Measurements from ENCODE around the gene LIN7A.

LIN7A gene

DNA sequence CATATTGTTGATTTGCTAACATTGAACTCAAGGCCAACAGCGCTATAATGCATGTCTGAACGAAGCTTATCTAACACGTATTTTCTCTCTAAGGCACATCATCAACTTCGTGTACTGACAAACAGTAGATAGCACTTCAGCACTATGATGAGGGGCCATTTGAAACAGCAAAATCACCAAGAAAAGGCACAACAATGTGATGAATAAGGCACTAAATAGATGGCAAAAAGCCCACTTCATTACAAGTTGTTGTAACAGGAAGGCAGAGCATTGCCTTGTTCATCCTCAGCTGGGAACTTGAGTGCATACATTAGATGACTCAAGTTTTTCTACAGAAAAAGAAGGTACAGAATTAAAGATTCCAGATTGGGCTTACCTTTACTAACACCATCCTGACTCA is 75.2 kb downstream of the LIN7A start:
- peaks cover 0 to 5% of the 10 kb centered on the region in 2 experiments for H3K36me3 ChIP-seq (ENCODE audit: control insufficient read depth in 1 of 2, insufficient read depth in 2 of 2, low read depth in 1 of 2, low read length in 2 of 2)
- H3K4me2 ChIP-seq (ENCODE audit: low read length, poor library complexity, severe bottlenecking), result no peak overlapping the region
- H4K8ac ChIP-seq (ENCODE audit: low read length), result no peak overlapping the region
- DNase-seq, result peak; percentile 7
- H3K9me3 ChIP-seq (ENCODE audit: control insufficient read depth, low read length), result no peaks in the 10 kb centered on the region
- no peak overlapping the region for H2BK120ac ChIP-seq (ENCODE audit: low read depth, low read length)
- H3K23ac ChIP-seq (ENCODE audit: low read length in 2 of 2), result no peak overlapping the region
- H3K14ac ChIP-seq (ENCODE audit: low read length in 2 of 2), result no peak overlapping the region
- no peak overlapping the region for H2BK12ac ChIP-seq (ENCODE audit: low read length in 2 of 2)
- peaks cover 15% of the 10 kb centered on the region for H3K79me1 ChIP-seq (replicated peaks; ENCODE audit: low read length, poor library complexity, severe bottlenecking)
- no peak overlapping the region for H2AK5ac ChIP-seq (ENCODE audit: low read length, severe bottlenecking)
- H3K27me3 ChIP-seq (ENCODE audit: control insufficient read depth in 1 of 2, insufficient read depth in 1 of 2, low read length in 2 of 2), result no peaks in the 10 kb centered on the region
- no peak overlapping the region for H3K18ac ChIP-seq (ENCODE audit: low read depth in 1 of 2, low read length in 2 of 2)
- no peaks in the 10 kb centered on the region for H3K4me1 ChIP-seq (ENCODE audit: control insufficient read depth, insufficient read depth, low read depth, low read length)
- 95% methylated on average over 4 of the region's 4 CpGs for WGBS
- no peak overlapping the region for H2BK5ac ChIP-seq (ENCODE audit: low read depth, low read length, poor library complexity, severe bottlenecking)
- H3K27ac ChIP-seq (ENCODE audit: low read length, poor library complexity, severe bottlenecking), result no peak overlapping the region
- H4K91ac ChIP-seq (ENCODE audit: low read length), result no peak overlapping the region
- H3K4ac ChIP-seq (ENCODE audit: low read depth in 1 of 2, low read length in 2 of 2), result no peak overlapping the region
- no peak overlapping the region for H3K9ac ChIP-seq (ENCODE audit: low read length)
- H2BK15ac ChIP-seq (ENCODE audit: low read depth, poor library complexity, severe bottlenecking), result no peak overlapping the region
- no peak overlapping the region for H3K4me3 ChIP-seq (ENCODE audit: insufficient read depth in 1 of 2, low read depth in 1 of 2, low read length in 2 of 2)
- no peak overlapping the region for H2AFZ ChIP-seq (ENCODE audit: low read depth, low read length)

DNA sequence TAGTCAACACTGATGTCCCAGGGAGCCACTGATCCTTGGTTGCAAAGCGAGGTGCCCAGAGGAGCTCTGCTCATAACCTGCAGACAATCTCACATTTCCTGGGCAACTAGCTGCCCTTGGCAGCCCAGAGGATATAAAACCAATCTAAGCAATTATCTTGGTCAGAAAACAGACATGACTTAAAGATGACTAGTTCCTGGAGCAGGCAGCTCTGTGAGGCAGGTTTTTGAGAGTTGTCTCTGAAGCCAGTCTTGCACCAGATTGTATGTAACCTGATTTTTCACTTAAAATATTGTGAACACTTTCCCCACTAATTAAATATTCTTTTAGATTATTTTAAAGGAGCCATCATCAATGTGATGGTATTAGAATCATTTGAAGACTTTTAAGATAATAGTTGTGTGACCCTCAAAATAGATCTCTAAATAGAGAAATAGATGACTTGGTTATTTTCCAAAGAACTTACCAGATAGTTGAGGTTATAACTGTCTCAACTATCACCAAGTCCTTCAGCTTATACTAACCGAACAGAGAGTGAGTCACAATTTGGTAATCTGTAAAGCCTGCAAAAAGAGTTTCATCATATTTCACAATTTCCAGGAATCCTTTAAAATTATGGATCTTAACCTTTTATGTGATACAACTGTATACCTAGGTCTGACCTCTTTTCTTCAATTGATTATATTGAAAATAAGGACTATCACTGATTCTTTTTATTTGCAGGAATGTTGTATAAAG is 75.9 kb downstream of the LIN7A start:
- no peak overlapping the region for H4K8ac ChIP-seq (ENCODE audit: low read length)
- no peak overlapping the region for H2BK12ac ChIP-seq (ENCODE audit: low read length in 2 of 2)
- peaks cover 0 to 5% of the 10 kb centered on the region in 2 experiments for H3K36me3 ChIP-seq (ENCODE audit: control insufficient read depth in 1 of 2, insufficient read depth in 2 of 2, low read depth in 1 of 2, low read length in 2 of 2)
- H3K27ac ChIP-seq (ENCODE audit: low read length, poor library complexity, severe bottlenecking), result no peak overlapping the region
- H3K4me1 ChIP-seq (ENCODE audit: control insufficient read depth, insufficient read depth, low read depth, low read length), result no peaks in the 10 kb centered on the region
- no peaks in the 10 kb centered on the region for H3K27me3 ChIP-seq (ENCODE audit: control insufficient read depth in 1 of 2, insufficient read depth in 1 of 2, low read length in 2 of 2)
- 75% methylated on average over 2 of the region's 2 CpGs for WGBS
- no peak overlapping the region for H3K4me3 ChIP-seq (ENCODE audit: insufficient read depth in 1 of 2, low read depth in 1 of 2, low read length in 2 of 2)
- no peak overlapping the region for H3K23ac ChIP-seq (ENCODE audit: low read length in 2 of 2)
- H2BK15ac ChIP-seq (ENCODE audit: low read depth, poor library complexity, severe bottlenecking), result no peak overlapping the region
- H3K14ac ChIP-seq (ENCODE audit: low read length in 2 of 2), result no peak overlapping the region
- H3K79me1 ChIP-seq (replicated peaks; ENCODE audit: low read length, poor library complexity, severe bottlenecking), result peaks cover 11% of the 10 kb centered on the region
- H4K91ac ChIP-seq (ENCODE audit: low read length), result no peak overlapping the region
- no peak overlapping the region for H2BK5ac ChIP-seq (ENCODE audit: low read depth, low read length, poor library complexity, severe bottlenecking)
- no peak overlapping the region for H3K4ac ChIP-seq (ENCODE audit: low read depth in 1 of 2, low read length in 2 of 2)
- H2AFZ ChIP-seq (ENCODE audit: low read depth, low read length), result no peak overlapping the region
- no peak overlapping the region for H3K4me2 ChIP-seq (ENCODE audit: low read length, poor library complexity, severe bottlenecking)
- peak; percentile 41 for DNase-seq
- no peaks in the 10 kb centered on the region for H3K9me3 ChIP-seq (ENCODE audit: control insufficient read depth, low read length)
- no peak overlapping the region for H3K18ac ChIP-seq (ENCODE audit: low read depth in 1 of 2, low read length in 2 of 2)
- no peak overlapping the region for H2AK5ac ChIP-seq (ENCODE audit: low read length, severe bottlenecking)
- H2BK120ac ChIP-seq (ENCODE audit: low read depth, low read length), result no peak overlapping the region
- H3K9ac ChIP-seq (ENCODE audit: low read length), result no peak overlapping the region

DNA sequence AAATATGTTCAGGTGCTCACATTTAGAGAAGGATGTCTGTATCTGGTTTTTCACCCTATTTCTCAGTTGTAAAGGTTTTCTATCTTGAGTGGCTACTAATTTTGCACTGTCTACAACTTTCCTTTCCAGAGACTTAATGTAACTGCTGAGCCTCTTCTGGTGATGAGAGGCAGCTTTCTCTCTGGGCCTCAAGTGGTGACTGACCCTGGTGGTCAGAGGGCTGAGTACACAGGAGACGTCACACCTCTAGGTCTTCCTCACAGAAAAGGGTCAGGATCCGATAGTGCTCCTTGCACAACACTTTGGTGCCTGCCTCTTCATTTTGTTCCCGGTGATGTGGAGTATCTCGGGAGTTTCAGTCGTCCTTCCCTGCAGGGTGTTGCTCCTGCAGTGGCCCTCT is 76.8 kb downstream of the LIN7A start:
- H4K91ac ChIP-seq (ENCODE audit: low read length), result no peak overlapping the region
- H3K4me1 ChIP-seq (ENCODE audit: control insufficient read depth, insufficient read depth, low read depth, low read length), result no peaks in the 10 kb centered on the region
- H2AK5ac ChIP-seq (ENCODE audit: low read length, severe bottlenecking), result no peak overlapping the region
- H3K18ac ChIP-seq (ENCODE audit: low read depth in 1 of 2, low read length in 2 of 2), result no peak overlapping the region
- H2BK12ac ChIP-seq (ENCODE audit: low read length in 2 of 2), result no peak overlapping the region
- no peak overlapping the region for H3K4ac ChIP-seq (ENCODE audit: low read depth in 1 of 2, low read length in 2 of 2)
- no peak overlapping the region for H2BK120ac ChIP-seq (ENCODE audit: low read depth, low read length)
- H3K4me3 ChIP-seq (ENCODE audit: insufficient read depth in 1 of 2, low read depth in 1 of 2, low read length in 2 of 2), result no peak overlapping the region
- WGBS, result 92% methylated on average over 5 of the region's 5 CpGs
- H3K79me1 ChIP-seq (replicated peaks; ENCODE audit: low read length, poor library complexity, severe bottlenecking), result peaks cover 9% of the 10 kb centered on the region
- H2BK5ac ChIP-seq (ENCODE audit: low read depth, low read length, poor library complexity, severe bottlenecking), result no peak overlapping the region
- no peak overlapping the region for H2BK15ac ChIP-seq (ENCODE audit: low read depth, poor library complexity, severe bottlenecking)
- no peak overlapping the region for H3K9ac ChIP-seq (ENCODE audit: low read length)
- DNase-seq, result no peak
- H3K27ac ChIP-seq (ENCODE audit: low read length, poor library complexity, severe bottlenecking), result no peak overlapping the region
- H4K8ac ChIP-seq (ENCODE audit: low read length), result no peak overlapping the region
- H3K14ac ChIP-seq (ENCODE audit: low read length in 2 of 2), result no peak overlapping the region
- no peaks in the 10 kb centered on the region for H3K9me3 ChIP-seq (ENCODE audit: control insufficient read depth, low read length)
- no peak overlapping the region for H3K4me2 ChIP-seq (ENCODE audit: low read length, poor library complexity, severe bottlenecking)
- no peak overlapping the region for H3K23ac ChIP-seq (ENCODE audit: low read length in 2 of 2)
- peaks cover 0 to 5% of the 10 kb centered on the region in 2 experiments for H3K36me3 ChIP-seq (ENCODE audit: control insufficient read depth in 1 of 2, insufficient read depth in 2 of 2, low read depth in 1 of 2, low read length in 2 of 2)
- H2AFZ ChIP-seq (ENCODE audit: low read depth, low read length), result no peak overlapping the region
- no peaks in the 10 kb centered on the region for H3K27me3 ChIP-seq (ENCODE audit: control insufficient read depth in 1 of 2, insufficient read depth in 1 of 2, low read length in 2 of 2)

DNA sequence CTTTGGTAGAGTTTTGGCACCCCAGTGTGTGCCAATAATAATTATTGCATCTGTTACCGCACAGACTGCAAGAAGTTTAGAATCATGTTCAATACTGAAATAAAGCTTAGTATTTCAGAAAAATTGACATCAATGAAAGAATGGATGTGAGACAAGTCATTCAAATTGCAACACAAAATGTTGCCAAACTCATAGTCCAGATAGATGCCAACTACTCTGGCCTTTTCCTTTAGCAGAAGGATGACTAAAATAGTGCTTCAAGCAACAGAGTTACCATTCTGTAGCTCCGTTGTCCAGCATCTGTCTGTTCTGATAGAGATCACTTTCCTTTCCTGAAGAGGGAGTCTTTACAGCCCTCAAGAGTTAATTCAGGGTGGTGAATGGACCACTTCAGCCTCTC is 77.5 kb downstream of the LIN7A start:
- H2BK5ac ChIP-seq (ENCODE audit: low read depth, low read length, poor library complexity, severe bottlenecking), result no peak overlapping the region
- no peak overlapping the region for H3K14ac ChIP-seq (ENCODE audit: low read length in 2 of 2)
- no peak overlapping the region for H3K18ac ChIP-seq (ENCODE audit: low read depth in 1 of 2, low read length in 2 of 2)
- H2AFZ ChIP-seq (ENCODE audit: low read depth, low read length), result no peak overlapping the region
- no peak overlapping the region for H4K8ac ChIP-seq (ENCODE audit: low read length)
- WGBS, result 96% methylated on average over 1 of the region's 2 CpGs
- H3K9me3 ChIP-seq (ENCODE audit: control insufficient read depth, low read length), result no peaks in the 10 kb centered on the region
- H3K4me3 ChIP-seq (ENCODE audit: insufficient read depth in 1 of 2, low read depth in 1 of 2, low read length in 2 of 2), result no peak overlapping the region
- no peak for DNase-seq
- no peaks in the 10 kb centered on the region for H3K27me3 ChIP-seq (ENCODE audit: control insufficient read depth in 1 of 2, insufficient read depth in 1 of 2, low read length in 2 of 2)
- no peak overlapping the region for H3K4me2 ChIP-seq (ENCODE audit: low read length, poor library complexity, severe bottlenecking)
- H4K91ac ChIP-seq (ENCODE audit: low read length), result no peak overlapping the region
- no peaks in the 10 kb centered on the region for H3K4me1 ChIP-seq (ENCODE audit: control insufficient read depth, insufficient read depth, low read depth, low read length)
- peaks cover 7% of the 10 kb centered on the region for H3K79me1 ChIP-seq (replicated peaks; ENCODE audit: low read length, poor library complexity, severe bottlenecking)
- peaks cover 0 to 5% of the 10 kb centered on the region in 2 experiments for H3K36me3 ChIP-seq (ENCODE audit: control insufficient read depth in 1 of 2, insufficient read depth in 2 of 2, low read depth in 1 of 2, low read length in 2 of 2)
- H3K9ac ChIP-seq (ENCODE audit: low read length), result no peak overlapping the region
- H3K27ac ChIP-seq (ENCODE audit: low read length, poor library complexity, severe bottlenecking), result no peak overlapping the region
- H3K4ac ChIP-seq (ENCODE audit: low read depth in 1 of 2, low read length in 2 of 2), result no peak overlapping the region
- no peak overlapping the region for H3K23ac ChIP-seq (ENCODE audit: low read length in 2 of 2)
- H2AK5ac ChIP-seq (ENCODE audit: low read length, severe bottlenecking), result no peak overlapping the region
- H2BK12ac ChIP-seq (ENCODE audit: low read length in 2 of 2), result no peak overlapping the region
- H2BK15ac ChIP-seq (ENCODE audit: low read depth, poor library complexity, severe bottlenecking), result no peak overlapping the region
- H2BK120ac ChIP-seq (ENCODE audit: low read depth, low read length), result no peak overlapping the region

All from mesenchymal stem cell (in vitro differentiated cells and primary cell).